GM12873 (cell line): ENCODE measurements around the gene ZNF318.
A peak's percentile ranks its signal among the peaks of the same experiment; 100 is the strongest.

ENCODE experiments used
- CTCF ChIP-seq: IDR thresholded peaks from 2 replicates; pipeline ENCODE4 v1.5.1; 2012; ENCODE audit warnings: low read depth, mild to moderate bottlenecking, moderate library complexity, low read length, control low read depth; ENCODE audit not compliant: insufficient read depth; ENCODE audit errors: missing control alignments

The ZNF318 gene

GRCh38 chr6:43402820-43403219 lies 33.4 kb upstream of the ZNF318 start:
- peak; percentile 3 for TF ChIP-seq CTCF

DNA sequence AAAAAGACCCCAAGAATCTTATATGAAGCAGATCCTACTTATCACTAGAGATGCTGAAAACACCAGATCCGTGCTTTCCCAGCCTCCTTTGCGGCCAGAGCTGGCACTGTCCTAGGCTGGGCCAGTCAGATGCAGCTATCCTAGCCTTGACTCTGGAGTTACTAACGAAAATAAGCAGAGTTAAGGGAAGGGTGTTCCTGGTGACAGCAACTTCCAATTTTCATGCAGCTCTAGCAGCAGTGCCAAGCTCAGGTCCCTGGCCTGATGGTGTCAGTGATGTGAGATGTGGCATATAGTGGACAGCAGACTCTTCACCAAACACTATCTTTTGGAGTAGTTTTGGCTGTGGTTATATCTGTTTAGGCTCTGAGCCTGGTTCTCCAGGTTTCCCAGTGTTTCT lies 32.3 kb upstream of the ZNF318 start:
- no peak for TF ChIP-seq CTCF

GRCh38 chr6:43399932-43400487 lies 30.6 kb upstream of the ZNF318 start:
- TF ChIP-seq CTCF = no peak

DNA sequence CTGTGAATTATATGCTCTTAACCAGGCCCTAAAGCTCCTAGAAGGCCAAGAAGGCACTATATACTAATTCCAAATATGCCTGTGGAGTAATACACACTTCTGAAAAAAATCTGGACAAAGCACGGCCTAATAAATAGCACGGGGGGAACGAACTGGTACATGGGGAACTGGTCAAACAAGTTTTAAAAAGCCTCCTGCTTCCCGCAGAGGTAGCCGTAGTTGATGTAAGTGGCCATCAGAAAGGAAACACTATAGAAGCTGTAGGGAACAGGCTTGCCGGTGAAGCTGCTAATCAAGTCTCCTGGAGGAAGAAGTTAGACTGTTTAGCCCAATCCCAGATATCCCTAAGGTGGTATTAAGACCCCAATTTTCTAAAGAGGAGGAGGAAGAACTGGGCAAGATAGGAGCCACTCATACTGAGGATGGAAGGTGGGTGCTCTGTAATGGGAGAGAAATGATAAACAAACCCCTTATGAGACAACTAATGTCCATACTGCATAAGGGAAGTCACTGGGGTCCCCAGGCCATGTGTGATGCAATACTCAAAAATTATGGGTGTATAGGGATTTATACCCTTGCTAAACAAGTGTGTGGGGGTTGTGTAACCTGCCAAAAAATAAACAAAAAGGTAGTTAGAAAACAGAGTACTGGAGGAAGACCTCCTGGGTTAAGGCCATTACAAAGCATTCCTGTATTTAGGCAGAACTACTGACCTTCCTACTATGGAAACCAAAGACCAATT lies 27.1 kb upstream of the ZNF318 start:
- TF ChIP-seq CTCF = no peak

GRCh38 chr6:43395776-43396175 lies 26.3 kb upstream of the ZNF318 start:
- TF ChIP-seq CTCF = no peak

DNA sequence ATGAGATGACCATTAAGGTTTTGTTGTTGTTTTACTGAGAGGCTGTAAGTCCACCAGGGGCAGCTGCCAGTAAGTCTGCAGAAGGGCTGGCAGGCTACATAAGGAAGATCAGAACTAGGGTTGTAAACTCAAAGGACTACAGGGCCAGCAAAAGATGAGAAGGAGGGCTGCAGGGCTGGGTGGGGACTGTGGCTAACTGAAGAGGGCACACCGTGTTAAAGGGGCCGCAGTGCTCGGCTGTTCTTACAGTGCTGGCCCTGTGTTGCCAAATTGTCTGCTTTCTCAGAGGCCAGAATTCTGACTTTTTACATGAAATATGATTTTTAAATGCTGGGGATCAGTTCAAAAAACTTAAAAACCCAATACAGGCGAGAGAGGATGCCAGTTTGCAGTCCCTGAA lies 25.5 kb upstream of the ZNF318 start:
- TF ChIP-seq CTCF = no peak

DNA sequence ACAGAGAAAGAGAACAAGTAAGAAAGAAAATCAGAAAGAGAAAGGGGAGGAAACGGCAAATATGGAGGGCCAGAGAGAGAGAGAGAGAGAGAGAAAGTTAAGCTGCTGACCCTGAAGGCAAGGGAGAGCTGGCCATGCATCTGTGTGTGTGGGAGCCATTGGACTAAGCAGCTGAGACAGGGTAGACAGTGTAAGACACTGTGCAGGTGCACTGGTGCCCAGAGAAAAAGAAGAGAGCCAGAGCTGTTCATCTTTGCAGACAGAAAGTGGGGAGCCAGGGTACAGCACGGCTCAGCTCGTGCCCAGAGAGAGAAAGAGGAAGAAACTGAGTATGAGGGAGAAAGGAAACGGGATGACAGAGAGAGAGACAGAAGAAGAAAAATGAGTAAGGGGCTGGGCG lies 24.2 kb upstream of the ZNF318 start:
- no peak for TF ChIP-seq CTCF
